Epithelial cell of esophagus (primary cell): Measurements from ENCODE around the gene MYO5B.

ENCODE experiments used
- DNase-seq: peaks from one replicate; pipeline ENCODE4 v3.0.0; 2010; ENCODE audit warnings: low read depth
- H3K4me3 ChIP-seq: 2 replicates; pipeline ENCODE4 v1.5.1; 2011; ENCODE audit warnings: mild to moderate bottlenecking, low read length, control low read depth
- CTCF ChIP-seq: IDR thresholded peaks from 2 replicates; pipeline ENCODE4 v1.5.1; 2011; ENCODE audit warnings: low read depth, mild to moderate bottlenecking, low read length, control low read depth, inconsistent platforms; ENCODE audit not compliant: insufficient read depth; ENCODE audit errors: missing control alignments

MYO5B gene

GRCh38 chr18:50090370-50091312 is 104.3 kb downstream of the MYO5B start:
- no peak overlapping the region for H3K4me3 ChIP-seq
- TF ChIP-seq CTCF: no peak
- no peak for DNase-seq

GRCh38 chr18:50089702-50090101 is 105.2 kb downstream of the MYO5B start:
- no peak for DNase-seq
- no peak overlapping the region for H3K4me3 ChIP-seq
- no peak for TF ChIP-seq CTCF

GRCh38 chr18:50083708-50084107 is 111.2 kb downstream of the MYO5B start:
- no peak for DNase-seq
- no peak overlapping the region for H3K4me3 ChIP-seq
- no peak for TF ChIP-seq CTCF

GRCh38 chr18:50080932-50081560 is 113.9 kb downstream of the MYO5B start:
- peak; percentile 93 for DNase-seq
- no peak for TF ChIP-seq CTCF
- no peak overlapping the region for H3K4me3 ChIP-seq

GRCh38 chr18:50080316-50080715 is 114.6 kb downstream of the MYO5B start:
- DNase-seq: no peak
- TF ChIP-seq CTCF: no peak
- no peak overlapping the region for H3K4me3 ChIP-seq

- no peak for DNase-seq
- no peak for TF ChIP-seq CTCF
- no peak overlapping the region for H3K4me3 ChIP-seq
Measured at GRCh38 chr18:50079571-50080295, 115.2 kb downstream of the MYO5B start.
